Measurements from ENCODE around the gene FRA10AC1.

FRA10AC1 gene

DNA sequence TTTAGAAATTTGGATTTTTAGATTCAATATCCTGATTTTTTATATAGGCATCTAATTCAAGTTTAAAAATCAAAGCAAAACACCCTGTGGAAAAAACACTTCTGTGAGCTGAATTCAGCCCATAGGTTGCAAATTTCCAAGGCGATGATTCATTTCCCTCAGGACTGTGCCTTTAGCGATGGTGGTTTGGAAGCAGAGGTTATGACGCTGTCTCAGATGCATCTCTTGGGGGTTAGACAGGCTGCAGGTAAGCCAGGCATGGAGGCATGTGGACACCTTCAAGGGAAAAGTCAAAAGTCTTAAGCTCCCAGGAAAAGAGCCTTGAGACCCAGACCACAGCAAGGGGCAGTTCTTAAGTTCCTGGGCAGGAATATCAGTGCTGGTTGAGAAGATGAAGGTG, 9.5 kb upstream of the FRA10AC1 start:
- H3K9ac ChIP-seq (ENCODE audit: low read length) = no peak overlapping the region
- H3K4me3 ChIP-seq (ENCODE audit: low read length) = no peak overlapping the region
- H3K4me1 ChIP-seq (ENCODE audit: low read length) = peaks cover 33% of the 10 kb centered on the region
- H3K4me2 ChIP-seq (ENCODE audit: low read length) = no peak overlapping the region
- no peak overlapping the region for H2AFZ ChIP-seq (ENCODE audit: low read depth, low read length)
- H3K79me2 ChIP-seq (ENCODE audit: low read length) = no peaks in the 10 kb centered on the region
- no peak overlapping the region for H3K27ac ChIP-seq (ENCODE audit: low read length)
- H3K27me3 ChIP-seq (ENCODE audit: low read depth, low read length) = no peaks in the 10 kb centered on the region
- TF ChIP-seq, protein P1, sequence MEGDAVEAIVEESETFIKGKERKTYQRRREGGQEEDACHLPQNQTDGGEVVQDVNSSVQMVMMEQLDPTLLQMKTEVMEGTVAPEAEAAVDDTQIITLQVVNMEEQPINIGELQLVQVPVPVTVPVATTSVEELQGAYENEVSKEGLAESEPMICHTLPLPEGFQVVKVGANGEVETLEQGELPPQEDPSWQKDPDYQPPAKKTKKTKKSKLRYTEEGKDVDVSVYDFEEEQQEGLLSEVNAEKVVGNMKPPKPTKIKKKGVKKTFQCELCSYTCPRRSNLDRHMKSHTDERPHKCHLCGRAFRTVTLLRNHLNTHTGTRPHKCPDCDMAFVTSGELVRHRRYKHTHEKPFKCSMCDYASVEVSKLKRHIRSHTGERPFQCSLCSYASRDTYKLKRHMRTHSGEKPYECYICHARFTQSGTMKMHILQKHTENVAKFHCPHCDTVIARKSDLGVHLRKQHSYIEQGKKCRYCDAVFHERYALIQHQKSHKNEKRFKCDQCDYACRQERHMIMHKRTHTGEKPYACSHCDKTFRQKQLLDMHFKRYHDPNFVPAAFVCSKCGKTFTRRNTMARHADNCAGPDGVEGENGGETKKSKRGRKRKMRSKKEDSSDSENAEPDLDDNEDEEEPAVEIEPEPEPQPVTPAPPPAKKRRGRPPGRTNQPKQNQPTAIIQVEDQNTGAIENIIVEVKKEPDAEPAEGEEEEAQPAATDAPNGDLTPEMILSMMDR (IDR thresholded peaks at IDR 0.05; ENCODE audit: low read depth, low read length) = no peak
- no peak for TF ChIP-seq EZH2phosphoT487 (IDR thresholded peaks at IDR 0.05; ENCODE audit: low read depth)
- H3K9me3 ChIP-seq (ENCODE audit: insufficient read depth, low read length) = no peaks in the 10 kb centered on the region
- no peaks in the 10 kb centered on the region for H4K20me1 ChIP-seq (ENCODE audit: insufficient read depth, low read length)
- H3K36me3 ChIP-seq (replicated peaks; ENCODE audit: low read depth, low read length) = no peaks in the 10 kb centered on the region

DNA sequence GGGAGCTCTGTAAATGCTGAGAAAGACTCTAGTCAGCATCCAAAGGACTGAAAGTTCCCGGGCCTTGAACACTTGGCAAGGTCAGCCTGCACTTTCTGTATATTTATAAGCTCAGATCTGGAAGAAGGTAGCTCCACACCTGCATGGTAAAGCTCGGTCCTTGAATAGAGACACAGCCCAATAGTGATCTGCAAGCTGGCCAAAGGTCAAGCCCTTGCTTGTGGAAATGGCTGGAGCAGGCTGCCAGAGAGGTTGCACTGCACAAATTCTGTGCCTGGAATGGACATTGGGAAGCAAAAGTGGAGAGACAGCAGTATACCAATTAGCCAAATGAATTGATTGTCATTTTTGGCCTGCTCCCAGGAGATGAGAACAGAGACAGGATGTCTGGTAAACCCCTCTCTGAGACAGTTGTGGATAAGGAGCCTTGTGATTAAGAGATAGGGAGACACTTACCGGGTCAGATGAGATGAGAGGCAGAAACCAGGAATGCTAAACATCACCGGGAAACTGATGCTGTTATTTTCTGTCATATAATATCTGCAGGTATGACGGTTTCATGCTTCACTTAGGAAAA, 8.0 kb upstream of the FRA10AC1 start:
- no peaks in the 10 kb centered on the region for H3K79me2 ChIP-seq (ENCODE audit: low read length)
- H3K9me3 ChIP-seq (ENCODE audit: insufficient read depth, low read length) = no peaks in the 10 kb centered on the region
- H3K9ac ChIP-seq (ENCODE audit: low read length) = no peak overlapping the region
- no peak for TF ChIP-seq EZH2phosphoT487 (IDR thresholded peaks at IDR 0.05; ENCODE audit: low read depth)
- TF ChIP-seq, protein P1 (IDR thresholded peaks at IDR 0.05; ENCODE audit: low read depth, low read length) = no peak
- H2AFZ ChIP-seq (ENCODE audit: low read depth, low read length) = no peak overlapping the region
- H3K27me3 ChIP-seq (ENCODE audit: low read depth, low read length) = no peaks in the 10 kb centered on the region
- no peaks in the 10 kb centered on the region for H3K36me3 ChIP-seq (replicated peaks; ENCODE audit: low read depth, low read length)
- H4K20me1 ChIP-seq (ENCODE audit: insufficient read depth, low read length) = no peaks in the 10 kb centered on the region
- no peak overlapping the region for H3K27ac ChIP-seq (ENCODE audit: low read length)
- H3K4me2 ChIP-seq (ENCODE audit: low read length) = no peak overlapping the region
- no peak overlapping the region for H3K4me3 ChIP-seq (ENCODE audit: low read length)
- peaks cover 20% of the 10 kb centered on the region for H3K4me1 ChIP-seq (ENCODE audit: low read length)

DNA sequence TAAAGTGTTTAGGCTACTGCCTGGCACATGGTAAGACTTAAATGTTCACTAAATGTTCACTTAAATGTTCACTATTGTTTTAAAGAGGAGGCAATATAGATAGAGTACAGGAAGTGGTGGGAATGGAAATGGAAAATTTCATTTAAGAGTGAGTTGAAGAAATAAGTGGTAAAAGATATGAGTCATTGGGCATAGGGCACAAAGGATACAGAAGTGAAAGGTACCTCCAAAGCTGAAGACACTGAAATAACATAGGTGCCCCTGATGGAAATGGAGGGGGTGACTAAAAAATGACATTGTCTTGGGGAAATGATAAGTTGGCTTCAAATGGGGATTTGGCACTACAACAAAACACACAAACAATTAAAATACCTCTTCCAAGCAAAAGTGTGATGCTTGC, 5.2 kb upstream of the FRA10AC1 start:
- no peaks in the 10 kb centered on the region for H3K27me3 ChIP-seq (ENCODE audit: low read depth, low read length)
- H3K9ac ChIP-seq (ENCODE audit: low read length) = no peak overlapping the region
- H3K4me1 ChIP-seq (ENCODE audit: low read length) = 0 out of 2 replicates have a peak, but pooled peaks cover 8% of the 10 kb centered on the region
- H3K4me3 ChIP-seq (ENCODE audit: low read length) = no peak overlapping the region
- no peaks in the 10 kb centered on the region for H3K9me3 ChIP-seq (ENCODE audit: insufficient read depth, low read length)
- H3K4me2 ChIP-seq (ENCODE audit: low read length) = no peak overlapping the region
- no peak for TF ChIP-seq EZH2phosphoT487 (IDR thresholded peaks at IDR 0.05; ENCODE audit: low read depth)
- TF ChIP-seq, protein P1 (IDR thresholded peaks at IDR 0.05; ENCODE audit: low read depth, low read length) = no peak
- H3K27ac ChIP-seq (ENCODE audit: low read length) = no peak overlapping the region
- no peaks in the 10 kb centered on the region for H3K36me3 ChIP-seq (replicated peaks; ENCODE audit: low read depth, low read length)
- no peaks in the 10 kb centered on the region for H3K79me2 ChIP-seq (ENCODE audit: low read length)
- no peaks in the 10 kb centered on the region for H4K20me1 ChIP-seq (ENCODE audit: insufficient read depth, low read length)
- no peak overlapping the region for H2AFZ ChIP-seq (ENCODE audit: low read depth, low read length)

DNA sequence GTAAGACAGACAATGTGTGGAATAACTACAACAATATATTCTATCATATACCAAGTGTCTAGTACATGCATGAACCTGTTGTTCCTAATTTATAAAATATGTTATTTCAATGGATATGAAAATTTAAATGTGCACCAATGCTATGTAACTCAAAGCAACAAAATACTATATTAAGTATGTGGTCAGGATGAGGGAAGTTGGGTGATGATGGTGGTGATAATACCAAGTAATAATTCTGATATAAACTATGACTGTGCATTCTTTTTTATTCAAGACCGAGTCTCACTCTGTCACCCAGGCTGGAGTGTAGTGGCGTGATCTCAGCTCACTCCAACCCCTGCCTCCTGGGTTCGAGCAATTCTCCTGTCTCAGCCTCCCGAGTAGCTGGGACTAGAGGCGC, 2.1 kb upstream of the FRA10AC1 start:
- H3K4me2 ChIP-seq (ENCODE audit: low read length) = no peak overlapping the region
- H2AFZ ChIP-seq (ENCODE audit: low read depth, low read length) = no peak overlapping the region
- no peak overlapping the region for H3K4me3 ChIP-seq (ENCODE audit: low read length)
- H3K79me2 ChIP-seq (ENCODE audit: low read length) = peaks cover 8% of the 10 kb centered on the region
- H3K36me3 ChIP-seq (replicated peaks; ENCODE audit: low read depth, low read length) = no peaks in the 10 kb centered on the region
- no peak overlapping the region for H3K27ac ChIP-seq (ENCODE audit: low read length)
- no peaks in the 10 kb centered on the region for H4K20me1 ChIP-seq (ENCODE audit: insufficient read depth, low read length)
- no peak overlapping the region for H3K9ac ChIP-seq (ENCODE audit: low read length)
- no peak for TF ChIP-seq EZH2phosphoT487 (IDR thresholded peaks at IDR 0.05; ENCODE audit: low read depth)
- TF ChIP-seq, protein P1 (IDR thresholded peaks at IDR 0.05; ENCODE audit: low read depth, low read length) = no peak
- H3K27me3 ChIP-seq (ENCODE audit: low read depth, low read length) = no peaks in the 10 kb centered on the region
- H3K9me3 ChIP-seq (ENCODE audit: insufficient read depth, low read length) = no peaks in the 10 kb centered on the region
- H3K4me1 ChIP-seq (ENCODE audit: low read length) = peaks cover 15% of the 10 kb centered on the region

All from OCI-LY3 (cell line).